Calu3 (cell line): ENCODE data around the gene ABCC10. TPM values are rescaled to one million over a fixed set of nuclear protein-coding genes. Genes with fewer than 3 reads are reported as not detected.
"Not testable (repeated sequence)": the region's sequence is repeated elsewhere in the genome, so short reads cannot be mapped to it uniquely, and the experiment has no call there.

Experiments
- BruUV-seq: library from RNA; stranded (reverse); fragments of 400-500 nt; replicated peaks from 2 replicates; lab custom pipeline; 2021; lab: Mats Ljungman, UMichigan
- CTCF ChIA-PET: fragments of 300-600 bp; sonication (Branson Sonifier 250); formaldehyde crosslinking; loops from one replicate; lab custom pipeline; 2022; ENCODE audit warnings: antibody characterized with exemption; lab: Charles Lee
- DNase-seq: peaks from one replicate; pipeline ENCODE4 v3.0.0; 2022
- H3K27ac Mint-ChIP-seq: one replicate; pipeline ENCODE4 v1.8.0; 2022; ENCODE audit warnings: mixed read lengths; ENCODE audit not compliant: unreplicated experiment
- H3K27me3 Mint-ChIP-seq: one replicate; pipeline ENCODE4 v1.8.0; 2022; ENCODE audit warnings: mixed read lengths; ENCODE audit not compliant: unreplicated experiment
- H3K36me3 Mint-ChIP-seq: one replicate; pipeline ENCODE4 v1.8.0; 2022; ENCODE audit warnings: mild to moderate bottlenecking, moderate library complexity, mixed read lengths; ENCODE audit not compliant: insufficient read depth, unreplicated experiment
- H3K4me1 Mint-ChIP-seq: one replicate; pipeline ENCODE4 v1.8.0; 2022; ENCODE audit warnings: mild to moderate bottlenecking, low read depth, mixed read lengths; ENCODE audit not compliant: unreplicated experiment
- H3K4me3 Mint-ChIP-seq: one replicate; pipeline ENCODE4 v1.8.0; 2022; ENCODE audit warnings: mild to moderate bottlenecking, low read depth, moderate library complexity, mixed read lengths; ENCODE audit not compliant: unreplicated experiment
- H3K9me3 Mint-ChIP-seq: one replicate; pipeline ENCODE4 v1.8.0; 2022; ENCODE audit warnings: low read depth, mixed read lengths; ENCODE audit not compliant: unreplicated experiment
- CTCF ChIP-seq: fragments of 200-600 bp; IDR thresholded peaks from one replicate; pipeline ENCODE4 v1.8.0; 2022; ENCODE audit warnings: antibody characterized with exemption; ENCODE audit not compliant: unreplicated experiment
- intact Hi-C: fragments of 100-400 bp; cut with micrococcal nuclease; formaldehyde crosslinking; loops from one replicate; pipeline ENCODE4 v1.10.0; 2022; ENCODE audit not compliant: unreplicated experiment
- total RNA-seq: library from RNA; stranded (reverse); gene quantifications from 2 replicates; pipeline ENCODE4 v1.2.3, GENCODE V29; 2022

ABCC10 gene
- total RNA-seq, 1 experiment from 2014 or later: 53.0 TPM

GRCh38 chr6:43383021-43383667 is 44.2 kb upstream of the ABCC10 start:
- CTCF ChIA-PET: interaction anchor here (0.6 to 1.4 kb wide), 2 partner anchors 11 to 124 kb away, joined by 3 to 4 read pairs; no protein-coding TSS in a partner anchor
- H3K27ac Mint-ChIP-seq: no peak overlapping the region
- intact Hi-C loops: no loop called here
- peaks cover 46% of the 10 kb centered on the region for H3K27me3 Mint-ChIP-seq
- no peak overlapping the region for H3K4me3 Mint-ChIP-seq
- H3K9me3 Mint-ChIP-seq: no peaks in the 10 kb centered on the region
- no peaks in the 10 kb centered on the region for H3K4me1 Mint-ChIP-seq
- no TSS peak for BruUV-seq
- no peak for DNase-seq
- no peak for TF ChIP-seq CTCF
- H3K36me3 Mint-ChIP-seq: no peaks in the 10 kb centered on the region

- BruUV-seq: no TSS peak
- no peak for TF ChIP-seq CTCF
- intact Hi-C loops: loop anchor here (1.0 to 2.0 kb wide), 3 partner anchors 68 to 120 kb away; partner anchors contain the start of gene DLK2
- Mint-ChIP-seq H3K36me3 (no peaks in the 10 kb centered on the region), H3K4me3 (no peak overlapping the region), H3K27me3 (peaks cover 43% of the 10 kb centered on the region), H3K27ac (no peak overlapping the region), H3K9me3 (no peaks in the 10 kb centered on the region), H3K4me1 (no peaks in the 10 kb centered on the region)
- CTCF ChIA-PET: interaction anchor here (0.6 to 2.1 kb wide), 13 partner anchors 8 to 392 kb away, joined by 3 to 18 read pairs (median 5); partner anchors contain the start of genes ABCC10, LRRC73 and ZNF318
- no peak for DNase-seq
Measured at GRCh38 chr6:43386492-43386891, 40.8 kb upstream of the ABCC10 start.

- H3K27ac Mint-ChIP-seq: no peak overlapping the region
- no peaks in the 10 kb centered on the region for H3K9me3 Mint-ChIP-seq
- H3K4me3 Mint-ChIP-seq: no peak overlapping the region
- no TSS peak for BruUV-seq
- peaks cover 5% of the 10 kb centered on the region for H3K4me1 Mint-ChIP-seq
- no peak for TF ChIP-seq CTCF
- CTCF ChIA-PET: interaction anchor here (1.0 kb wide), 2 partner anchors 15 to 117 kb away, joined by 3 read pairs; no protein-coding TSS in a partner anchor
- H3K27me3 Mint-ChIP-seq: peaks cover 54% of the 10 kb centered on the region
- intact Hi-C loops: no loop called here
- H3K36me3 Mint-ChIP-seq: no peaks in the 10 kb centered on the region
- DNase-seq: no peak
Measured at GRCh38 chr6:43389730-43390295, 37.5 kb upstream of the ABCC10 start.

DNA sequence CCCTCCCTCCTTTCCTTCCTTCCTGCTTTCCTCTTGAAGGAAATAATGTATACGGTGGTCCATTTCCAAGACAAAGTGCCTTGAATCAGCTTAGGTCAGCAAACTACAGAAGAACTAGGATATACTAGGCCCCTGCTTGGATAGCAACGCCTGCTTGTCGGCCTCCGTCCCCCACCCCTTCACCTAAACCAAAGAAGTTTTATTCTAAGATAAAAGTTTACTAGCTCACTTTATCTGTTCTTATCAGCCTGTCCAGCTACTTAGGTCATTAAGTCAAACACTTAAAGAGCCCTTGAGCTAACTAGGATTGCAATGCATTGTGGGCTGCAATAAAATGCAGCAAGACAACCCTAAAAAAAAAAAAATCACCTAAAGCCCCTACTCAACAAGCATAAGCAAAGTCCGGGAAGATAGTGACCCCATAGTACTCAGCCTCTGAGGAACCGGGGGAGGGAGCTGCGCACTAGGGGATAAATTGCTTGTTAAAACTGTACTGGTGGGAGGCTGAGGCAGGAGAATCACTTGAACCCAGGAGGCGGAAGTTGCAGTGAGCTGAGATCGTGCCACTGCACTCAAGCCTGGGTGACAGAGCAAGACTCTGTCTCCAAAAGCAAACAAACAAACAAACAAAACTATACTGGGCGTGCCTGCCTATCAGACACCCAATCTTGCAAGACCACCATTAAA is 36.4 kb upstream of the ABCC10 start:
- H3K9me3 Mint-ChIP-seq, intact Hi-C loops, H3K36me3 Mint-ChIP-seq, BruUV-seq, DNase-seq, H3K4me3 Mint-ChIP-seq, H3K27ac Mint-ChIP-seq: not testable (repeated sequence)
- CTCF ChIA-PET: interaction anchor here (0.6 to 1.0 kb wide), 3 partner anchors 14 to 60 kb away, joined by 3 read pairs; no protein-coding TSS in a partner anchor
- Mint-ChIP-seq H3K27me3 (peaks cover 56% of the 10 kb centered on the region), H3K4me1 (peaks cover 14% of the 10 kb centered on the region)
